Measurements from ENCODE around the gene MXRA5.

DNA sequence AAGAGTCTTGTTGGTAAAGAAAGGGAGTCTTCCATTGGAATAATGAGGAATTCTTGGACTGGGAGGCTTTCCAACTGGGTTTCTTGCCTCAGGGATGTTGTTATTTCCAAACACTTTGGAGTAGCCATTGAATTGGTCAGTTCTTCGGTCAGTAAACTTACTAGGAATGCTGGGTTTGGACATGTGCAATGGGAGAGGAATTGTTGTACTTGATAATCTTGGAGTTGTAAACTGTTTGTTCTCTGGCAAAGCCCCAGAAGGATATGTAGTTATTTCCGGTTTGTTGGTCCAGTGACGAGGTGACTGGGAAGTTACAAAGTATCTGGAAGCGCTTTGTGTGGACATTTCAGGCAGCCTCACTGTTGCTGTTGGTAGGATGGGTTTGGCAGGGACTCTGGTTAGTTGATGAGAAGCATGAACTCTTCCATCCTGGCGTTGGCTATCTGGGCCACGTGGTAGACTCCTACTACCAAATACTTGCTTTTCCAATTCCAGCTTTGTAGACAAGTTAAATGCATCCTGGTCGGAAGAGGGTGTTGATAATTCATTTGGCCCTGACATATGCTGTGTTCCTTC is 25.9 kb downstream of the MXRA5 start:
- TF ChIP-seq, protein P1, sequence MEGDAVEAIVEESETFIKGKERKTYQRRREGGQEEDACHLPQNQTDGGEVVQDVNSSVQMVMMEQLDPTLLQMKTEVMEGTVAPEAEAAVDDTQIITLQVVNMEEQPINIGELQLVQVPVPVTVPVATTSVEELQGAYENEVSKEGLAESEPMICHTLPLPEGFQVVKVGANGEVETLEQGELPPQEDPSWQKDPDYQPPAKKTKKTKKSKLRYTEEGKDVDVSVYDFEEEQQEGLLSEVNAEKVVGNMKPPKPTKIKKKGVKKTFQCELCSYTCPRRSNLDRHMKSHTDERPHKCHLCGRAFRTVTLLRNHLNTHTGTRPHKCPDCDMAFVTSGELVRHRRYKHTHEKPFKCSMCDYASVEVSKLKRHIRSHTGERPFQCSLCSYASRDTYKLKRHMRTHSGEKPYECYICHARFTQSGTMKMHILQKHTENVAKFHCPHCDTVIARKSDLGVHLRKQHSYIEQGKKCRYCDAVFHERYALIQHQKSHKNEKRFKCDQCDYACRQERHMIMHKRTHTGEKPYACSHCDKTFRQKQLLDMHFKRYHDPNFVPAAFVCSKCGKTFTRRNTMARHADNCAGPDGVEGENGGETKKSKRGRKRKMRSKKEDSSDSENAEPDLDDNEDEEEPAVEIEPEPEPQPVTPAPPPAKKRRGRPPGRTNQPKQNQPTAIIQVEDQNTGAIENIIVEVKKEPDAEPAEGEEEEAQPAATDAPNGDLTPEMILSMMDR (IDR thresholded peaks at IDR 0.05): no peak
- TF ChIP-seq ZFX (IDR thresholded peaks at IDR 0.05; ENCODE audit: borderline replicate concordance): no peak
